ENCODE data around the gene CCSER1. TPM values are rescaled to one million over a fixed set of nuclear protein-coding genes. Genes with fewer than 3 reads are reported as not detected.
"Not testable (repeated sequence)": the region's sequence is repeated elsewhere in the genome, so short reads cannot be mapped to it uniquely, and the experiment has no call there.

Gene CCSER1
- total RNA-seq, 1 donor, result 7.9 TPM

GRCh38 chr4:90349636-90350035 is 222.4 kb downstream of the CCSER1 start:
- H3K9me3 ChIP-seq (ENCODE audit: low read depth, low read length), result no peaks in the 10 kb centered on the region
- H3K27me3 ChIP-seq (ENCODE audit: insufficient read depth, low read length), result no peaks in the 10 kb centered on the region
- H3K4me1 ChIP-seq (ENCODE audit: insufficient read depth, low read length), result no peaks in the 10 kb centered on the region
- H3K4me3 ChIP-seq (ENCODE audit: low read length), result no peak overlapping the region

GRCh38 chr4:90357117-90357710 is 230.0 kb downstream of the CCSER1 start:
- Histone ChIP-seq H3K4me3 (ENCODE audit: low read length) (no peak overlapping the region), H3K9me3 (ENCODE audit: low read depth, low read length) (no peaks in the 10 kb centered on the region), H3K4me1 (ENCODE audit: insufficient read depth, low read length) (no peaks in the 10 kb centered on the region), H3K27me3 (ENCODE audit: insufficient read depth, low read length) (no peaks in the 10 kb centered on the region)

- H3K4me3 ChIP-seq (ENCODE audit: low read length), result no peak overlapping the region
- H3K27me3 ChIP-seq (ENCODE audit: insufficient read depth, low read length), result no peaks in the 10 kb centered on the region
- H3K9me3 ChIP-seq (ENCODE audit: low read depth, low read length), result no peaks in the 10 kb centered on the region
- H3K4me1 ChIP-seq (ENCODE audit: insufficient read depth, low read length), result no peaks in the 10 kb centered on the region
These were observed 247.9 kb downstream of the CCSER1 start for GRCh38 chr4:90375081-90375480.

GRCh38 chr4:90393215-90393614 is 266.0 kb downstream of the CCSER1 start:
- Histone ChIP-seq H3K4me3 (ENCODE audit: low read length) (no peak overlapping the region), H3K9me3 (ENCODE audit: low read depth, low read length) (no peaks in the 10 kb centered on the region), H3K27me3 (ENCODE audit: insufficient read depth, low read length) (no peaks in the 10 kb centered on the region), H3K4me1 (ENCODE audit: insufficient read depth, low read length) (no peaks in the 10 kb centered on the region)

- Histone ChIP-seq H3K9me3 (ENCODE audit: low read depth, low read length) (no peaks in the 10 kb centered on the region), H3K4me1 (ENCODE audit: insufficient read depth, low read length) (no peaks in the 10 kb centered on the region), H3K4me3 (ENCODE audit: low read length) (no peak overlapping the region), H3K27me3 (ENCODE audit: insufficient read depth, low read length) (no peaks in the 10 kb centered on the region)
These were observed 276.6 kb downstream of the CCSER1 start for GRCh38 chr4:90403781-90404180.

GRCh38 chr4:90407897-90408296 is 280.7 kb downstream of the CCSER1 start:
- H3K4me1 ChIP-seq (ENCODE audit: insufficient read depth, low read length); H3K9me3 ChIP-seq (ENCODE audit: low read depth, low read length); H3K27me3 ChIP-seq (ENCODE audit: insufficient read depth, low read length); H3K4me3 ChIP-seq (ENCODE audit: low read length): not testable (repeated sequence)

GRCh38 chr4:90412786-90413185 is 285.6 kb downstream of the CCSER1 start:
- not testable (repeated sequence) for H3K27me3 ChIP-seq (ENCODE audit: insufficient read depth, low read length); H3K4me3 ChIP-seq (ENCODE audit: low read length); H3K9me3 ChIP-seq (ENCODE audit: low read depth, low read length); H3K4me1 ChIP-seq (ENCODE audit: insufficient read depth, low read length)

- Histone ChIP-seq H3K4me1 (ENCODE audit: insufficient read depth, low read length) (no peaks in the 10 kb centered on the region), H3K4me3 (ENCODE audit: low read length) (no peak overlapping the region), H3K27me3 (ENCODE audit: insufficient read depth, low read length) (no peaks in the 10 kb centered on the region), H3K9me3 (ENCODE audit: low read depth, low read length) (no peaks in the 10 kb centered on the region)
These were observed 287.9 kb downstream of the CCSER1 start for GRCh38 chr4:90415116-90415515.

GRCh38 chr4:90419124-90419711 is 292.0 kb downstream of the CCSER1 start:
- H3K4me1 ChIP-seq (ENCODE audit: insufficient read depth, low read length), result no peaks in the 10 kb centered on the region
- no peaks in the 10 kb centered on the region for H3K9me3 ChIP-seq (ENCODE audit: low read depth, low read length)
- no peak overlapping the region for H3K4me3 ChIP-seq (ENCODE audit: low read length)
- H3K27me3 ChIP-seq (ENCODE audit: insufficient read depth, low read length), result no peaks in the 10 kb centered on the region

- H3K27me3 ChIP-seq (ENCODE audit: insufficient read depth, low read length), result no peaks in the 10 kb centered on the region
- H3K9me3 ChIP-seq (ENCODE audit: low read depth, low read length), result no peaks in the 10 kb centered on the region
- no peaks in the 10 kb centered on the region for H3K4me1 ChIP-seq (ENCODE audit: insufficient read depth, low read length)
- H3K4me3 ChIP-seq (ENCODE audit: low read length), result no peak overlapping the region
These were observed 294.0 kb downstream of the CCSER1 start for GRCh38 chr4:90421161-90421560.

GRCh38 chr4:90425893-90426292 is 298.7 kb downstream of the CCSER1 start:
- H3K4me1 ChIP-seq (ENCODE audit: insufficient read depth, low read length), result no peaks in the 10 kb centered on the region
- H3K9me3 ChIP-seq (ENCODE audit: low read depth, low read length), result no peaks in the 10 kb centered on the region
- no peaks in the 10 kb centered on the region for H3K27me3 ChIP-seq (ENCODE audit: insufficient read depth, low read length)
- no peak overlapping the region for H3K4me3 ChIP-seq (ENCODE audit: low read length)

- Histone ChIP-seq H3K4me3 (ENCODE audit: low read length) (no peak overlapping the region), H3K9me3 (ENCODE audit: low read depth, low read length) (no peaks in the 10 kb centered on the region), H3K27me3 (ENCODE audit: insufficient read depth, low read length) (no peaks in the 10 kb centered on the region), H3K4me1 (ENCODE audit: insufficient read depth, low read length) (no peaks in the 10 kb centered on the region)
These were observed 311.3 kb downstream of the CCSER1 start for GRCh38 chr4:90438522-90438921.

- Histone ChIP-seq H3K4me1 (ENCODE audit: insufficient read depth, low read length) (no peaks in the 10 kb centered on the region), H3K9me3 (ENCODE audit: low read depth, low read length) (no peaks in the 10 kb centered on the region)
These were observed 314.6 kb downstream of the CCSER1 start for GRCh38 chr4:90441770-90442169.

GRCh38 chr4:90442619-90443018 is 315.4 kb downstream of the CCSER1 start:
- H3K4me3 ChIP-seq (ENCODE audit: low read length), result no peak overlapping the region
- H3K4me1 ChIP-seq (ENCODE audit: insufficient read depth, low read length), result no peaks in the 10 kb centered on the region
- H3K27me3 ChIP-seq (ENCODE audit: insufficient read depth, low read length), result no peaks in the 10 kb centered on the region
- H3K9me3 ChIP-seq (ENCODE audit: low read depth, low read length), result no peaks in the 10 kb centered on the region

More at GRCh38 chr4:90441770-90442169, 314.6 kb downstream of the CCSER1 start:
- Histone ChIP-seq H3K27me3 (ENCODE audit: insufficient read depth, low read length) (no peaks in the 10 kb centered on the region), H3K4me3 (ENCODE audit: low read length) (no peak overlapping the region)

GRCh38 chr4:90443231-90443630 is 316.0 kb downstream of the CCSER1 start:
- no peaks in the 10 kb centered on the region for H3K4me1 ChIP-seq (ENCODE audit: insufficient read depth, low read length)
- no peaks in the 10 kb centered on the region for H3K9me3 ChIP-seq (ENCODE audit: low read depth, low read length)
- H3K27me3 ChIP-seq (ENCODE audit: insufficient read depth, low read length), result no peaks in the 10 kb centered on the region
- H3K4me3 ChIP-seq (ENCODE audit: low read length), result no peak overlapping the region

- no peaks in the 10 kb centered on the region for H3K27me3 ChIP-seq (ENCODE audit: insufficient read depth, low read length)
- peaks cover 8% of the 10 kb centered on the region for H3K9me3 ChIP-seq (ENCODE audit: low read depth, low read length)
- no peaks in the 10 kb centered on the region for H3K4me1 ChIP-seq (ENCODE audit: insufficient read depth, low read length)
- no peak overlapping the region for H3K4me3 ChIP-seq (ENCODE audit: low read length)
These were observed 317.7 kb downstream of the CCSER1 start for GRCh38 chr4:90444904-90445303.
